HG03469 (cell line): ENCODE measurements around the gene YTHDC2.
"Not testable (repeated sequence)": the region's sequence is repeated elsewhere in the genome, so short reads cannot be mapped to it uniquely, and the experiment has no call there.

Experiments
- ATAC-seq: cut with Tn5 transposase; IDR thresholded peaks from one replicate; pipeline ENCODE4 v1.9.1; 2021; ENCODE audit warnings: mild to moderate bottlenecking, moderate library complexity, moderate number of reproducible peaks; ENCODE audit not compliant: unreplicated experiment

Gene YTHDC2

GRCh38 chr5:113600255-113600905 is 86.9 kb downstream of the YTHDC2 start:
- ATAC-seq, result no peak

- no peak for ATAC-seq
These were observed 87.9 kb downstream of the YTHDC2 start for GRCh38 chr5:113601423-113601822.

- ATAC-seq, result not testable (repeated sequence)
These were observed 89.8 kb downstream of the YTHDC2 start for GRCh38 chr5:113603246-113603645.

- peak; percentile 90 for ATAC-seq
These were observed 93.0 kb downstream of the YTHDC2 start for GRCh38 chr5:113606298-113607134.

GRCh38 chr5:113607361-113607760 is 93.9 kb downstream of the YTHDC2 start:
- ATAC-seq, result no peak

- ATAC-seq, result no peak
These were observed 94.7 kb downstream of the YTHDC2 start for GRCh38 chr5:113608113-113608596.

- ATAC-seq, result peak; percentile 85
These were observed 98.6 kb downstream of the YTHDC2 start for GRCh38 chr5:113612060-113612496.

- no peak for ATAC-seq
These were observed 100.7 kb downstream of the YTHDC2 start for GRCh38 chr5:113614191-113614590.

- no peak for ATAC-seq
These were observed 102.2 kb downstream of the YTHDC2 start for GRCh38 chr5:113615708-113616107.

- no peak for ATAC-seq
These were observed 103.8 kb downstream of the YTHDC2 start for GRCh38 chr5:113617191-113617796.

GRCh38 chr5:113632996-113633395 is 119.5 kb downstream of the YTHDC2 start:
- no peak for ATAC-seq

- ATAC-seq, result no peak
These were observed 121.5 kb downstream of the YTHDC2 start for GRCh38 chr5:113634957-113635356.

GRCh38 chr5:113641715-113642114 is 128.2 kb downstream of the YTHDC2 start:
- ATAC-seq, result no peak
